ENCODE data around the gene SPATA31C1.
"Not testable (repeated sequence)": the region's sequence is repeated elsewhere in the genome, so short reads cannot be mapped to it uniquely, and the experiment has no call there.

The SPATA31C1 gene

GRCh38 chr9:87917662-87918061 lies at the start of gene SPATA31C1:
Gene SPATA31C1 (plus strand): TSS chr9:87917962.
- not testable (repeated sequence) for H3K4me3 ChIP-seq (ENCODE audit: low read depth, low read length)

GRCh38 chr9:87868175-87868574 lies 49.6 kb upstream of the SPATA31C1 start:
- H3K4me3 ChIP-seq (ENCODE audit: low read depth, low read length) = no peak overlapping the region
- TF ChIP-seq CTCF (IDR thresholded peaks at IDR 0.05; ENCODE audit: borderline replicate concordance, insufficient read depth, low read depth, low read length) = no peak

GRCh38 chr9:87868635-87869034 lies 49.1 kb upstream of the SPATA31C1 start:
- TF ChIP-seq CTCF (IDR thresholded peaks at IDR 0.05; ENCODE audit: borderline replicate concordance, insufficient read depth, low read depth, low read length) = no peak
- no peak overlapping the region for H3K4me3 ChIP-seq (ENCODE audit: low read depth, low read length)

GRCh38 chr9:87869082-87869481 lies 48.7 kb upstream of the SPATA31C1 start:
- no peak for TF ChIP-seq CTCF (IDR thresholded peaks at IDR 0.05; ENCODE audit: borderline replicate concordance, insufficient read depth, low read depth, low read length)
- no peak overlapping the region for H3K4me3 ChIP-seq (ENCODE audit: low read depth, low read length)

- TF ChIP-seq CTCF (IDR thresholded peaks at IDR 0.05; ENCODE audit: borderline replicate concordance, insufficient read depth, low read depth, low read length) = no peak
- H3K4me3 ChIP-seq (ENCODE audit: low read depth, low read length) = no peak overlapping the region
Observed at GRCh38 chr9:87871425-87872078, 46.2 kb upstream of the SPATA31C1 start.

GRCh38 chr9:87872079-87872624 lies 45.6 kb upstream of the SPATA31C1 start:
- TF ChIP-seq CTCF (IDR thresholded peaks at IDR 0.05; ENCODE audit: borderline replicate concordance, insufficient read depth, low read depth, low read length) = no peak
- H3K4me3 ChIP-seq (ENCODE audit: low read depth, low read length) = no peak overlapping the region

GRCh38 chr9:87873607-87874303 lies 44.0 kb upstream of the SPATA31C1 start:
- H3K4me3 ChIP-seq (ENCODE audit: low read depth, low read length) = no peak overlapping the region
- TF ChIP-seq CTCF (IDR thresholded peaks at IDR 0.05; ENCODE audit: borderline replicate concordance, insufficient read depth, low read depth, low read length) = no peak
